Ovary (tissue), 3 donors: ENCODE measurements around the gene KCNH5.

ENCODE experiments used
- EP300 ChIP-seq: sonication (generic); formaldehyde crosslinking; IDR thresholded peaks from one replicate; pipeline ENCODE4 v1.6.1; 2017; ENCODE audit warnings: antibody characterized with exemption
- POLR2A ChIP-seq: fragments of 450-650 bp; IDR thresholded peaks from one replicate; pipeline ENCODE4 v1.6.1; 2017; ENCODE audit warnings: antibody characterized with exemption, mild to moderate bottlenecking, moderate library complexity
- TF ChIP-seq, protein P1 (sequence below), 3 donors: fragments of 450-650 bp in 2 of 3; fragments of 200-600 bp in 1 of 3; IDR thresholded peaks; one replicate each; pipeline versions ENCODE4 v1.5.1 to v1.8.0; 2016 to 2022; ENCODE audit warnings: antibody characterized with exemption in 3 of 3, mild to moderate bottlenecking in 1 of 3
- donor health status: DM: no; HTN: no; CAD: no.

DNA sequence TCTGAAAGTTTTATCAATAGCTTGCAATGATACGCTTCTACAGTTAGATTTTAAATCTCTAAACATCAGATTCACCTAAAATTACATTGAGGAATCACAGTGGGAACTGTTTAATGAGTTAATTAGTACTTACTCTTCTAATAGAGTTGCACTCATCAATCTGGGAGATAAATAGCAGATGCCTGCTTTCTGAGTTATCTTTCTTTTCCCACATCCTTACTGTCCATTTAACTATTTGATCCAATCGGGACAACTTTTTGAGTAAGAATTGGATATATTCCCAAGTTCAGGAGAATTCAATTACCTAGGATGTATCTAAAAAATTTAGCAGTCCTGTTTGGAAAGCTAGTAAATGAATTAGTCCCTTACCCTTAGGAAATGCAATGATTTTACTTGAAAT, 162.3 kb downstream of the KCNH5 start:
- no peak for TF ChIP-seq EP300
- TF ChIP-seq, protein P1, sequence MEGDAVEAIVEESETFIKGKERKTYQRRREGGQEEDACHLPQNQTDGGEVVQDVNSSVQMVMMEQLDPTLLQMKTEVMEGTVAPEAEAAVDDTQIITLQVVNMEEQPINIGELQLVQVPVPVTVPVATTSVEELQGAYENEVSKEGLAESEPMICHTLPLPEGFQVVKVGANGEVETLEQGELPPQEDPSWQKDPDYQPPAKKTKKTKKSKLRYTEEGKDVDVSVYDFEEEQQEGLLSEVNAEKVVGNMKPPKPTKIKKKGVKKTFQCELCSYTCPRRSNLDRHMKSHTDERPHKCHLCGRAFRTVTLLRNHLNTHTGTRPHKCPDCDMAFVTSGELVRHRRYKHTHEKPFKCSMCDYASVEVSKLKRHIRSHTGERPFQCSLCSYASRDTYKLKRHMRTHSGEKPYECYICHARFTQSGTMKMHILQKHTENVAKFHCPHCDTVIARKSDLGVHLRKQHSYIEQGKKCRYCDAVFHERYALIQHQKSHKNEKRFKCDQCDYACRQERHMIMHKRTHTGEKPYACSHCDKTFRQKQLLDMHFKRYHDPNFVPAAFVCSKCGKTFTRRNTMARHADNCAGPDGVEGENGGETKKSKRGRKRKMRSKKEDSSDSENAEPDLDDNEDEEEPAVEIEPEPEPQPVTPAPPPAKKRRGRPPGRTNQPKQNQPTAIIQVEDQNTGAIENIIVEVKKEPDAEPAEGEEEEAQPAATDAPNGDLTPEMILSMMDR (IDR thresholded peaks at IDR 0.05): no peak
- no peak for TF ChIP-seq POLR2A
